Astrocyte of the spinal cord (primary cell): Measurements from ENCODE around the gene FAM25A.

ENCODE experiments used
- DNase-seq: peaks from one replicate; pipeline ENCODE4 v3.0.0; 2011; ENCODE audit warnings: low read depth, low spot score
- H3K4me3 ChIP-seq: 2 replicates; pipeline ENCODE4 v1.5.1; 2011; ENCODE audit warnings: low read depth, mild to moderate bottlenecking, low read length, moderate library complexity
- CTCF ChIP-seq: IDR thresholded peaks from 2 replicates; pipeline ENCODE4 v1.5.1; 2012; ENCODE audit warnings: low read depth, mild to moderate bottlenecking, low read length, inconsistent platforms
- in situ Hi-C: cut with HindIII; loops from 2 replicates; pipeline ENCODE4 v1.10.0; 2017; ENCODE audit warnings: low sequenced_read_pairs

FAM25A gene

DNA sequence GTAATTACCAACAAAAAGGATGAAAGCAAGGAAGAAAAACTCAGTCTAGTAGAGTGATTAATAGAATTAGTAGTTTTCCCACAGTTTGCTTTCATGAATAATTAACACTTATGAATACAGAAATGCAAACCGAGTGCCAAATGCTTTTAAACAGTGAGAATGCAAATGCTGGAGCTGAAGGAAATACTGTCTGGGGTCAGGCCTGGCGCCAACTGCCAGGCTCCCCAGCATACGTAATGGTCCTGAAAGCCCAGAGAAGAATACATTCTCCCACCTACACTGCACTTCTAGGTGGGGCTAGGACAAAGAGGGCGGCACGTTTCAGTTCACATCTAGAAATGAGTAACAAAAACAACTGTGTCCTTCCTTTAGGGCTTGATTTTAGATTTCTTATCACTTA is 44.6 kb downstream of the FAM25A start:
- no peak for DNase-seq
- in situ Hi-C loops = no loop called here
- no peak overlapping the region for H3K4me3 ChIP-seq
- TF ChIP-seq CTCF = no peak

- no peak for DNase-seq
- TF ChIP-seq CTCF = no peak
- H3K4me3 ChIP-seq = no peak overlapping the region
- in situ Hi-C loops = no loop called here
These were observed 46.1 kb downstream of the FAM25A start for GRCh38 chr10:87066178-87066577.

- in situ Hi-C loops = no loop called here
- TF ChIP-seq CTCF = no peak
- no peak for DNase-seq
- H3K4me3 ChIP-seq = no peak overlapping the region
These were observed 46.8 kb downstream of the FAM25A start for GRCh38 chr10:87066865-87067264.

DNA sequence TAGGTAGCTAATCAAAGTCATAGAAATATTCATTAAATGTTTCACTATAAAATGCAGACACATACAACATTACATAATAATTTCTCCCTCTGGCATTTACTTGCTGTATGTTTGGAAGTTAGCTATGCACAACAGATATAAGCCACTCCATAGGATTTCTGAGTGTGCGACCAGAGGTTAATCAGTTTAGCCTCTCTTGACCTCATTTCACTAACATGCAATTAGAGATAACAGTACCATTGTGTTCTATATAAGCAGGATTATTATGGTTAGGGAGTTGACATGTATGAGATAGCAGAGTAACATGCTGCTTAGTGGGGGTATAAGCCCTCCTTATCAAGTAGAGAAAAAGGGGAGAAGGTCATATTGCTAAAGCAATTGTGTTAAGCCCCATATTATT is 48.2 kb downstream of the FAM25A start:
- in situ Hi-C loops = no loop called here
- TF ChIP-seq CTCF = no peak
- no peak overlapping the region for H3K4me3 ChIP-seq
- DNase-seq = no peak

DNA sequence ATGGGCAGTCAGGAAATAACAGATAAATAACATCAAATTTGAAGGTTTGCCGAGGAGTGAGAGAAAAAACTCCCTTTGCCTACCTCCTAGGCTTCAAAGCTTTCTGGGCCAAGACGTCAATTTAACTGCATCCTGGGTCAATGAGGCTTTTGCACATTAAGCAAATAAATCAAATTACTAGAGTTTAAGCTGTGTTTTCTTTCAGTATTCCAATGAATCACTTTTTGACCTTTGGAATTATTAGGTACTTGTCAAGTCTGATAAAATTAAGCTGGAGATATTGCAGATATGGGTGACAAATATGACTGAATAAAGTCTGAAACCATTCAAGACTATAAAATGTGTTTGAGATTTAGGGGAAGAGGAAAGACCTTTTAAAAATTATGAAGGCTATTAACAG is 52.4 kb downstream of the FAM25A start:
- H3K4me3 ChIP-seq = no peak overlapping the region
- DNase-seq = no peak
- in situ Hi-C loops = no loop called here
- TF ChIP-seq CTCF = no peak
